HG02981 (cell line): Measurements from ENCODE around the gene MAZ.
"Not testable (repeated sequence)": the region's sequence is repeated elsewhere in the genome, so short reads cannot be mapped to it uniquely, and the experiment has no call there.

Experiments
- ATAC-seq: cut with Tn5 transposase; IDR thresholded peaks from one replicate; pipeline ENCODE4 v1.9.1; 2021; ENCODE audit warnings: mild to moderate bottlenecking, moderate library complexity; ENCODE audit not compliant: unreplicated experiment

The MAZ gene

GRCh38 chr16:29806099-29806579, at the start of gene MAZ:
Gene MAZ (plus strand): TSS chr16:29806529. CDS start chr16:29806702, 173 bp downstream.
- ATAC-seq = no peak

GRCh38 chr16:29756654-29757053, 49.7 kb upstream of the MAZ start:
- no peak for ATAC-seq

DNA sequence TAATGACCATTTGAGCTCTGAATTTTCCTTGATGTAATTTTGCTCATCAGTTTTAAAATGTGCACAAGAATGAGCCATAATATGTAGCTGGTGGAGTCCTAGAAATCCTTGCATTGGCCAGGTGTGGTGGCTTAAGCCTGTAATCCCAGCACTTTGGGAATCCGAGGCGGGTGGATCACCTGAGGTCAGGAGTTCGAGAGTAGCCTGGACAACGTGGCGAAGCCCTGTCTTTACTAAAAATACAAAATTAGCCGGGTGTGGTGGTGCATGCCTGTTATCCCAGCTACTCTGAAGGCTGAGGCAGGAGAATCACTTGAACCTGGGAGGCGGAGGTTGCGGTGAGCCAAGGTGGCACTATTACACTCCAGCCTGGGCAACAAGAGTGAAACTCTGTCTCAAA, 49.2 kb upstream of the MAZ start:
- not testable (repeated sequence) for ATAC-seq

DNA sequence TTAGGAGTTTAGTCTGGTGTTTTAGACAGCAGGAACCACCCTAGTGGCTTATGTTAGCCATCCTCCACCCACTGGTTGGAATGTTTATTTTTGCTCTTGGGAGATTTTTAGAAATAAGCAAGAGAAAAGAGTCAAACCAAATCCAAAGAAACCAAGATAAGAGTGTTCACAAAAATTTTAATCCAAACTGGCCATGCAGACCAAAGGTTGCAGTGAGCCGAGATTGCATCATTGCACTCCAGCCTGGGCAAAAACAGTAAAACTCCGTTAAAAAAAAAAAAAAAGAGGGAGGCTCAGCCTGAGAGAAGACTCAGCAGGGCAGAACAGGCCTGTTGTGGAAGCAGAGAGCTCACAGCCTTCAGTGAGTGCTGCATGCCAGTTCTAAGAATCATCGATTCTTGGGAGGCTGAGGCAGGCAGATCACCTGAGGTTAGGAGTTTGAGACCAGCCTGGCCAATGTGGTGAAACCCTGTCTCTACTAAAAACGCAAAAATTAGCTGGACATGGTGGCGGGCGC, 48.3 kb upstream of the MAZ start:
- no peak for ATAC-seq

DNA sequence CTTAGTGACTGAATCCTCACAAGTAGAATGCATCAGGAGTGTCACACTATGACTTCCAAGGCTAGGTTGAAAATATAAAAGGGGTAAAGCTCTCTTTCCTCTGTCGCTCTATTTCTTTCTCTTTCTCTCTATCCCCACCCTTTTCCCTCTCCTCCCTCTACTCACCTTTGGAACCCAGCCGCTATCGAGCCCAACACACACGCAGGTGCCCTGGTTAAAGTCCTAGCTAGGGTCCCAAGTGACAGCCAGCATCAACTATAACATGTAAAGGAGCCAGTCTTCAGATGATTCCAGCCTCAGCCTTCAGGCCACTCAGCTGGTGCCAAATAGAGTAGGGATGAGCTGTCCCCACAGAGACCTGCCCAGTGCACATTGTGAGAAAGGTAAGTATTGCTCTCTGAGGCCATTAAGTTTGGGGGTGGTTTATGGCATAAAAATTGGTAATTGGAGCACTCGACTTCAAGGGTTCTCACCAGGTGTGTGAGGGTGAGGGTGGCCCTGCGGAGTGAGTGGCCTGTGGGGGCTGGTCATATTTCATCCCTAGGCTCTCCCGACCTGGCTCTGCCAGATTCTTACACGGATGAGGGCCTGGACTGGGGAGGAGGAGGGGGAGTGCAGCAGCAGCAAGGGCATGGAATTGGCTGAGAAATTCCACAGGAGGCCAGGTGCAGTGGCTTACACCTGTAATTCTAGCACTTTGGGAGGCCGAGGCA, 45.6 kb upstream of the MAZ start:
- no peak for ATAC-seq

- not testable (repeated sequence) for ATAC-seq
These were observed 45.1 kb upstream of the MAZ start for GRCh38 chr16:29761280-29761651.

GRCh38 chr16:29761882-29762281, 44.4 kb upstream of the MAZ start:
- ATAC-seq = no peak

DNA sequence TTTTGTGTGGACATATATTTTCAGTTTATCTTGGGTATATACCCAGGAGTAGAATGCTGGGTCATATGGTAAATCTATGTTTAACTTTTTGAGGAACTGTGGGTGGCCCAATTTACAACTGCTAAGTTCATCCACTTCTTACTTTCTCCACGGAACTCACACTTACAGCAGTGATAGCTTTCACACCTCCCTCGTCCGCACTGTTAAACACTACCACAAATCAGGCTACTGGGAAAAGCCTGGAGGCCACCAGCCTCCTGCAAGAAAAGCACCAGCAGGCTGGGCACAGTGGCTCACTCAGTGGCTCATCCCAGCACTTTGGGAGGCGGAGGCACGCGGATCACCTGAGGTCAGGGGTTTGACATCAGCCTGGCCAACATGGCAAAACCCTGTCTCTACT, 43.0 kb upstream of the MAZ start:
- ATAC-seq = no peak

GRCh38 chr16:29765167-29766032, 40.9 kb upstream of the MAZ start:
- no peak for ATAC-seq

- ATAC-seq = no peak
These were observed 39.8 kb upstream of the MAZ start for GRCh38 chr16:29766571-29766970.

- no peak for ATAC-seq
These were observed 39.3 kb upstream of the MAZ start for GRCh38 chr16:29767062-29767461.

- no peak for ATAC-seq
These were observed 36.8 kb upstream of the MAZ start for GRCh38 chr16:29769507-29769906.

DNA sequence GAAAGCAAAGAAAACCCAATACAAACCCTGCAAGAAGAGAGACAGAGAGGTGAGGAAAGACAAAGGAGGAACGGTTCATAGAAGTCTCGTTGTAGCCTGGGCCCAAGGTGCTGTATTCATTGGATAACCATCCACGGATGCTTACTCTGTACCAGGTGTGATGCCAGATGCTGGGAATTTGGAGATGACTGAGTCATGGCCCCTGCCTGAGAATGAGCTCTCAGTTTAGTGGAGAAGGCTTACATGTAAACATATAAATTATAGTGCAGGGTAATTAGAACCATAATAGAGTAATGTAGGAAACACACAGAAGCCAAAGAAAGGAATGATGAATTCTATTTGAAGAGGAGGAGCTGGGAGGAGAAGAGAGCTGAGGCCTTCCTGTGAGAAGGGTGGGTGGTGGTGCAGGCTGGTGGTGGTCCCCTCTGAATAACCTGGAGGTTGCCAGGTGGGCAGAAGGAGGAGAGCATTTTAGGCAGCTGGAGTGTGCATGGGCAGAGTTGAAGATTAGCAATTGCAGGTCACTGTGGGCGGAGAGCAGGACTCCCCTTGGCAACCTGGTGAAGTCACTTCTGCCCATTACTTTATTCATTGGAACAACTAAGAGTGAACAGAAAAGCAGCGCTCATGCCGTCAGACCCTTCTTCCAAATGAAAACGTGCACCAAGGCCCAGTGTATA, 35.9 kb upstream of the MAZ start:
- ATAC-seq = no peak

GRCh38 chr16:29772330-29772729, 34.0 kb upstream of the MAZ start:
- not testable (repeated sequence) for ATAC-seq

GRCh38 chr16:29774730-29775129, 31.6 kb upstream of the MAZ start:
- ATAC-seq = no peak

DNA sequence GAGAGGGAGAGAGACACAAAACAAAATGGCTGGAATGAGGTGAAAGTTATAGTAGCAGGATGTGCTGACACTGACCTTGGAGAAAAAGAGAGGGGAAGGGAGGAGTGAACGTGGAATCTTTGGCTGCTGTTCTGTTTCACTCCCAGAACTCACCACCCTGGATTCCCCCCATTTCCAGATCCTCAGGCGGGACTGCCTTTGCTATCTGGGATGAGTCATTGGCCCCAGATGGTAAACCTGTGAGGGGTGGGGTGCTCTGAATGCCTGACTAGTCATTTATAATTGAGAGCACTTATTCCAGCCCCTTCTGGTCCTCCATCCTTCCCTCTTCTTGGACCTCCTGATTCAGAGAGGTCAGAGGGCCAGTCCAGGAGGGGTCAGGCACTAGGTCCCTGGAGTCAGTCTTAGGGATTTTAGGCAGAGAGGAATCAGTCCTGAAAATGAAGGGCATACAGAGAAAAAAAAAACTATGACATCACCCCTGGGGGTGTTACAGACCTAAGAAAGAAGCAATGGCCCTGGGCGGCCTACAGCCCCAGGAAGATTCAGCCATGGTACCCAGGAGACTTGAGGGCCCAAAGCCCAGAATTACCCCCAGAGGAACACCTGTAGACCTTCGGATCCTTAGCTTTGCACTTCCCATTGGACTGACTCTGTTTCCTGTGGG, 30.5 kb upstream of the MAZ start:
- no peak for ATAC-seq

- ATAC-seq = no peak
These were observed 28.6 kb upstream of the MAZ start, which contains the start of gene ZG16 for GRCh38 chr16:29777576-29778350. Gene ZG16 (plus strand): TSS chr16:29778256. CDS start chr16:29779267, 1,011 bp downstream.

GRCh38 chr16:29779474-29779873, 26.9 kb upstream of the MAZ start:
- no peak for ATAC-seq

- not testable (repeated sequence) for ATAC-seq
These were observed 23.0 kb upstream of the MAZ start for GRCh38 chr16:29783094-29783953.
